ENCODE measurements around the gene FKBP7.

DNA sequence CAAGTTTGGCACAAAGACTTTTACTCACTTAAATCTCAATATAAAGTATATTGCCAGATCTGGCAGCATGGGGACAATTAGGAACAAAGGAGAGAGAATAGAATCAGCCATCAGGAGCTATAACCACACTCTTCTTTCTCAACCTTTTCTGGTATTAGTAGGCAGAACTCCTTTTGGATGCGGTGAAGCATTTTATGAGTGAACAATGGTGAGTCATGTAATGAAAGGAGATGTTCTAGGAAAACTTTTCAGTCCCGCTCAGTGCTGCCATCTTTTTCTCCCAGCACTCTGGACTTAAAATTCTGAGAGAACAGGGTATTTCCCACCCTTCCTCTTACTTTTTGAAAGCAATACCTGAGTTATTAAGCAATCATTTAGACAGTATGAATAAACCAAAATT, 34.1 kb upstream of the FKBP7 start:
- TF ChIP-seq CTCF (CRISPR knock-in tag; IDR thresholded peaks at IDR 0.05): no peak
- no peak for TF ChIP-seq YY1 (IDR thresholded peaks at IDR 0.05; ENCODE audit: insufficient read depth, insufficient replicate concordance, low read depth, low read length)
- TF ChIP-seq TCF12 (IDR thresholded peaks at IDR 0.05): no peak
- no peak for TF ChIP-seq TCF12 (CRISPR knock-in tag; IDR thresholded peaks at IDR 0.05)
- no peak for TF ChIP-seq ZNF652 (CRISPR knock-in tag; IDR thresholded peaks at IDR 0.05; ENCODE audit: borderline replicate concordance, low read depth)
- TF ChIP-seq SRF (IDR thresholded peaks at IDR 0.05; ENCODE audit: low read depth, low read length): no peak
- TF ChIP-seq SETDB1 (CRISPR knock-in tag; IDR thresholded peaks at IDR 0.05; ENCODE audit: borderline replicate concordance): no peak
- no peak for TF ChIP-seq ZNF784 (CRISPR knock-in tag; IDR thresholded peaks at IDR 0.05; ENCODE audit: borderline replicate concordance)
- TF ChIP-seq SYNCRIP (IDR thresholded peaks at IDR 0.05; ENCODE audit: insufficient read depth, low read depth, low read length): no peak
- no peak for TF ChIP-seq DZIP1 (CRISPR knock-in tag; IDR thresholded peaks at IDR 0.05)
- TF ChIP-seq EED (CRISPR knock-in tag; IDR thresholded peaks at IDR 0.05): no peak
- no peak for TF ChIP-seq ZNF207 (IDR thresholded peaks at IDR 0.05; ENCODE audit: borderline replicate concordance)
- TF ChIP-seq ZNF558 (CRISPR knock-in tag; IDR thresholded peaks at IDR 0.05; ENCODE audit: borderline replicate concordance): no peak
- no peak for TF ChIP-seq AKAP8 (CRISPR knock-in tag; IDR thresholded peaks at IDR 0.05)
- no peak for TF ChIP-seq NFRKB (IDR thresholded peaks at IDR 0.05)
